IPS DF 4.7 (cell line): ENCODE data around the gene SLC6A19.

Experiments used
- DNase-seq: peaks from one replicate; pipeline ENCODE4 v3.0.0-alpha.2; 2013; ENCODE audit warnings: low spot score; ENCODE audit errors: extremely low read depth

Gene SLC6A19

DNA sequence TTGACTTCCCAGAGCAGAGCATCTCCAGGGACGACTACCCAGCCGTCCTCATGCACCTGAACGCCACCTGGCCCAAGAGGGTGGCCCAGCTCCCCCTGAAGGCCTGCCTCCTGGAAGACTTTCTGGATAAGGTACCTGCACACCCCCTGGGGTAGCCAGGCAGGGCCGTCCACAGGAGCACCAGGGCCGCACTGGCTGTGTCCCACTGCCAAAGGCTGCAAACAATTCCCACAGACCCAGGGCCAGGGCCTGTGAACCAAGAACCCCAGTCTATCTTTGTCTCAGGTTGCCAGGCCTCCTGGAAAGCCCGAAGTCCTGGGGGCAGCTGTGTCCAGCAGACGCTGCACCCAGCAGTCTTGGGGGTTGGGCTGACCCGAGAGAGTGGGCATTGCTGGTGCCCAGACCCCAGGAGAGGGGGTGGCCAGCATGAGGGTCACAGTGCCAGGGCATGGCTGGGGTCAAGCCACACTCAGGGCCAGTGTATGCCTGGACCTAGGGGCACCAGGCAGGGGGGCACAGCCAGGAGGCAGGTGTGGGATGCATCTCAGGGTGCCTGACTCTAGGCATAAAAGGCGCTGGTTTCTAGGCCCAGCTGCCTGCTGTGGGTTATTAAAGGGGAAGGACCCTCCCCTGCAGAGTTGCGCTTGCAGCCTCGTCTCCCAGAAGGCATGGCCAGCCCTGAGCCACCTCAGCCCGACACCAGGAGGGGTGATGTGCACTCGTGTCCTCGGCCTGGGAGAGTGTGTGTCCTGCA lies 41.5 kb downstream of the SLC6A19 start:
- no peak for DNase-seq

DNA sequence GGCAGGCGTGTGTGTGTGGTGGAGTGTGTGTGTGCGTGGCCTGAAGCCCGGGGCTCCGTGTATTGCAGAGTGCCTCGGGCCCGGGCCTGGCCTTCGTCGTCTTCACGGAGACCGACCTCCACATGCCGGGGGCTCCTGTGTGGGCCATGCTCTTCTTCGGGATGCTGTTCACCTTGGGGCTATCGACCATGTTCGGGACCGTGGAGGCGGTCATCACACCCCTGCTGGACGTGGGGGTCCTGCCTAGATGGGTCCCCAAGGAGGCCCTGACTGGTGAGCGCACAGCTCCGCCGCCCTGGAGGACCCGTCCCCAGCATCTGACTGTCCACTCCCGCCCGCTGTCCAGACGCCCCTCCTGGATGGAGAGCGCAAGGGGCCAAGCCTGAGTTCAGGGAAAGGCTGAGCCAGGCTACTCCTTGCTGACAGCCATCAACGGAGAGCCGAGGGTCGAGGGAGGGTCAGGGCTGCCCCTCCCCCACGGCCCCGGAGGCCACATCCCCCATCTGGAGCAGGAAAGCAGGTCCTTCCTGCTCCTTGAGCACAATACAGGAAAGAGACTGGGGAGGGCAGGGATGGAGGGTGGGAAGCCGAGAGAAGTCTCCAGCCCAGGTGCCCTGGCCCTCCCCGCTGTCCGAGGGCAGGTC lies 42.2 kb downstream of the SLC6A19 start:
- DNase-seq, result no peak

DNA sequence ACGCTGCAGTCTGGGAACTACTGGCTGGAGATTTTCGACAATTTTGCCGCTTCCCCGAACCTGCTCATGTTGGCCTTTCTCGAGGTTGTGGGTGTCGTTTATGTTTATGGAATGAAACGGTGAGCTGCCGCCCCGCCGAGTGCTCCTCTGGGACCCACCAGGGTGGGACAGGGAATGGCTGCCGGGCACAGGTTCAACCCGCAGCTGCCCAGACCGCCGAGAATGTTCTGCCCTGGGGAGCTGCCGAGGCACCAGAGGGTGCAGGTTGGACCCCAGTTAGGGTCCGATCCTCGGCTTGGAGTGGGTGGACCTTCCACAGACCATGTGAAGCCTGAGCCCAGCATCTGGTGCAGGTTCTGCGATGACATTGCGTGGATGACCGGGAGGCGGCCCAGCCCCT lies 42.9 kb downstream of the SLC6A19 start:
- no peak for DNase-seq

DNA sequence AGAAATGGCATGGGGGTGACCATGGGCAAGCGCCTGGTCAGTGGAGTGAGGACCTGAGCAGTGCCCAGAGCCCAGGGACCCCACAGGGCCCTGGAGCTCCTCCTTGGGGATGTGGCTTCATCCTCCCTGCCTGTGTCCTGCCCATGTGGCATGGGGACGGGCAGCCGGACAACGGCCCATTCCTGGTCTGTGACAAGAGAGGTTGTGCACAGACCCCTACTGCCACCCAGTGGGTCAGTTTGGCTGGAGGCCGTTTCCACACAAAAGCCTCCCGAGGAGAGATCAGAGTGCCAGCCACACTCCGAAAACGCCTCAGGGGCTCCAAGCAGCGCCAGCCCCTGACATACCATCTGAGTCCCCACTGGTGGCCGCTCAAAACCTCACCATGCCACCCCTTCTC lies 43.6 kb downstream of the SLC6A19 start:
- DNase-seq, result no peak

DNA sequence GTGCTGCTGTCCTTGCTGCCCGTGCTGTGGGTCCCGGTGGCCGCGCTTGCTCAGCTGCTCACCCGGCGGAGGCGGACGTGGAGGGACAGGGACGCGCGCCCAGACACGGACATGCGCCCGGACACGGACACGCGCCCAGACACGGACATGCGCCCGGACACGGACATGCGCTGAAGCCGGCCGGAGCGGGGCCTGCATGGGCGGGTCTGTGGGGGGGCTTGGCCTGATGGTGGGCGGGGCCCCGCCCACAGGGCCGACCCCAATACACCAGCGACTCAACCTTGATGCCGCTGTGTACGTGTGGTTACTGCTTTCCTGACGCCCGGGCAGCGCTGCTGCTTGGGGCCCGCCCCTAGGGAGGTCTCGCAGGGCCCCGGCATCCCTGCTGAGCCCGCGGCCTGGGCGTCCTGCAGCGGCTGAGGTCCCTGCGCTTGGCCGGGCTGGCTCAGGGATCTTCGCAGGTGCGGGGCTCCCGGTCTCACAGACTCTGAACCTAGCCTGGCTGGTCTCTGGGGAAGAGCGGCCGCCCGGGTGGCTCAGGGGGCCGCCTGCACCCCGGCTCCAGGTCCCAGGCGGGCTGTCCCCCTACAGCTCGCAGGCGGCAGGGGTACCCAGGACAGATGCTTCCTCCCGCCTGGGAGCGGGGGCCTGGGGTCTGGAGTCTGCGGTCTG lies 44.6 kb downstream of the SLC6A19 start:
- DNase-seq, result no peak

DNA sequence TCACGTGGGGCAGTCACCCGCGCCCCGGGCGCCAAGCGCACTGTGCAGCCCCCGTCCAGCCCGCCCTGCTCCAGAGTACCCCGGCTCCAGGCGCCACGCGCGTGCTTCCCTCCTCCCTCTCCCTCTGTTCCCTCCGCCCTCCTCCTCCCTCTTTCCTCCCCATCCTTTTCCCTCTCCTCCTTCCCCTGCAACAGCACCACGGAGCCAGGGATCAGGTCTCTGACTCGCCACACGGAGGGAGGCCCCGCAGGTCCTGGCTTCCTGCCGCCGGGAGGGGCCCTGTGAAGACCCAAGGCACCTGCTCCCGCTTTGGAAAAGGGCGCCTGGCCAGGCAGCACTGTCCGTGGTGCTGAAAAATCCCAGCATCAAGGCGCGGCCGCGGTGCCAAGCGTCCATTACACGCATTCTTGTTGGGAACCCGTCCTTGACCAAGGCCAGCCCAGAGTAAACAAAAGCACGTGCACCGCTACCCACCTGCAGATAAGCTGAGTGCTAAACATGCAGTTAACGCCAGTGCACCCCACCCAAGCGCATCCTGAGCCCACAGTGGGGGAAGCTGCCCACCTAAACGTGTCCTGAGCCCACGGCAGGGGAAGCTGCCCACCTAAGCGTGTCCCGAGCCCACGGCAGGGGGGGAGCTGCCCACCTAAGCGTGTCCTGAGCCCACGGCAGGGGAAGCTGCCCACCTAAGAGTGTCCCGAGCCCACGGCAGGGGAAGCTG lies 45.5 kb downstream of the SLC6A19 start:
- DNase-seq, result peak; percentile 38

DNA sequence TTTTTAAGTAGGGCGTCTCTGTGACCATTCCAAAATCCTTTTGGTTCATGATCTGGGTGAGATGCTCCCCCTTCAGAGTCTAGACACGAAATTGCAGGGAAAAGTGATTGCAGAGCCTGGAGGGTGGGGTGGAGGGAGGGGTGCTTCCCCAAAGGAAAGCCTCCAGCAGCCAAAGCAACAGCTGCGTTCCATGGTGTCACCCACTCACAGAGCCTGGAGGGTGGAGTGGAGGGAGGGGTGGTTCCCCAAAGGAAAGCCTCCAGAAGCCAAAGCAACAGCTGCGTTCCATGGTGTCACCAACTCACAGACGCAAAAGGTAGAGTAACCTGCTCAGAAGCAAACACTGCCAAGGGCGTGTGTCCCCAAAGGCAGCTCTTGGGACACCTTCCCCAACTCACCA lies 46.4 kb downstream of the SLC6A19 start:
- no peak for DNase-seq

DNA sequence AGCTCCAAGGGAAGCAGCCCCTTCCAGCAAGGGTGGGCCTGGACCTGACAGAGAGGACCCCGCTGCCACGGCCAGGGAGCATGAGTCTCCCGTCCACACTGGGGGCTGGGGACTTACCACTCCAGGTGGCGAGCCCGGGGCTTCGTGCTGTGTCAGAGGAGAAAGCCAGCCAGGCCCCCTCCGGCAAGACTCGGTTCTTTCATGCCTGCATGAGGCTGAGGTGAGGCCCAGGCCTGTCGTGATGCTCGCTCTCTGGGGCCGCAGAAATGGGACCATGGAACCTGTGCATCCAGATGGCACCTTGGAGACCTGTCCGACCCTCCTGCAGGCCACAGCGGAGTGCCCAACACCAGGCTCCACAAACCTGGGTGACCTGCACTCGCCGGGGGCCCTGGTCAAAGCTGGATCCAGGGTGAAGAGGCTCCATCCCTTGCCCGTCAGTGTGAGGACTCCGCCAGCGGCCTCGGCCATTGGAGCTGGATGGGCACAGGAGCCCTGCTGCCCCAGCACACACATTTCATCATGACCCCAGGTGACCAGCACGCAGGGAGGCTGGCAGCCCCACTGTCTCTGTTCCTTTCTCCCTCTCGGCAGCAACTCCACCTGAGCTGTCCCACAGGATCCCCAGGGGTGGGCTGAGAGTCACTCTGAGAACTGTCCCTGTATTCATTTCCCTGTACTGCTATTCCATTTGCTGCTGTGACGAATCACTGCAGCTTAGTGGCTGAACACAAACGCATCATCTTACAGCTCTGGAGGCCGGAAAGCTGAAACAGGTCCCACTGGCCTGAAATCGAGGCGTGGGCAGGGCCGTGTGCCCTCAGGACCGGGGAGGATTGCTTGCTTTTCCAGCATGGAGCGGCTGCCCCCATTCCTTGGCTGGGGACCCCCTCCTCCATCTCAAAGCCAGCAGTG lies 48.2 kb downstream of the SLC6A19 start:
- DNase-seq, result no peak

DNA sequence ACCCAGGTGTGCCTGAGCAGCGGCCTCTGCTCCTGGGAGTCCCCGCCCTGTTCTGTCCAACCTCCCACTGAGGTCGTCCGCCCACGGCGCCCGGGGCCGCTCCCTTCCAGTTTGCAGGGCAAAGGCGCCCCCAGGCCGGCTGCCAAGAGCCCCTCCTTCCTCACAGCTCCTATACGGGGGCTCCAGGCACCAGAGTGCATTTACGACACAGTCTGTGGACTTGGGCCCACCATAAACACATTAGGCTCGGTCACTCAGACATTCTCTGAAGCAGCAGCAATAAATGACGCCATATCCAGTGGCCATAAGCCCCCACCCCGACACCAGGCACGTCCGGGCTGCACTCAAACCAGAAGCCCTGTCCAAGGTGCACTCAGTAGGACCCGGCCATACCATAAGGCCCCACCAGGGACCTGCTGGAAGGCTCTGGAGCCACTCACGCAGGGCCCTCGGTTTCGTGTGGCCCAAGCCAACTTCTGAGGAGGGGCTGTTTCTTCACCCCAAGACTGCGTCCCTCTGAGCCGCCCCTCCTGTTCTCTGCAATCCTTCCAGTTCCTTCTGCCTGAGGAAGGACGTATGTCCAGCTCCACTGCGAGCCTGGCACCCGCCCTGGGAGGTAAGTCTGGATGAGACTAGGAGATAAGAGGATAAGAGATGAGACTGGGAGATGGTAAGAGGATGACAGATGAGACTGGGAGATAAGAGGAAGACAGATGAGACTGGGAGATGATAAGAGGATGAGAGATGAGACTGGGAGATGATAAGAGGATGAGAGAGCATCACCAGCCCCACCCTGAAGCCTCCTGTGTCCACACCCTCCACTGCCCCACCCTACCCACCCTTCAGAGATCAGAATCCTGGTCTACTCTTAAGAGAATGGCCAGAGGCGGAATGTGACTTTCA lies 50.5 kb downstream of the SLC6A19 start:
- no peak for DNase-seq

DNA sequence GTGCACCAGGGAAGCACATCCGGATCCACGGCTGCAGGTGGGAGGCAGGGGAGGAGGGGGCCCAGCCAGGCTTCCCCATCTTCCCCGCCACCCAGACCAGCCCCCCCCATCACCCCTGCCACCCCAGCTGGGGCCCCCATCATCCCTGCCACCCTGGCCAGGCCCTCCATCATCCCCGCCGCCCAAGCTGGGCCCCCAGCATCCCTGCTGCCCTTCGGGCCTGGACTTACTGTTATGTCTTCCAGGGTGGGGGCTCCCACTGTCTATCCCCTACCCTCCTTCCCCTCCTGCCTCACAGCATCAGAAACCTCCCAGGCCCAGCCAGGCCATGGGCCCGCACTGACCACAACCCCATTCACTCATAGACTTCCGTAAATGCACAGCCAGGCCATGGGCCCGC lies 51.3 kb downstream of the SLC6A19 start:
- DNase-seq, result no peak

DNA sequence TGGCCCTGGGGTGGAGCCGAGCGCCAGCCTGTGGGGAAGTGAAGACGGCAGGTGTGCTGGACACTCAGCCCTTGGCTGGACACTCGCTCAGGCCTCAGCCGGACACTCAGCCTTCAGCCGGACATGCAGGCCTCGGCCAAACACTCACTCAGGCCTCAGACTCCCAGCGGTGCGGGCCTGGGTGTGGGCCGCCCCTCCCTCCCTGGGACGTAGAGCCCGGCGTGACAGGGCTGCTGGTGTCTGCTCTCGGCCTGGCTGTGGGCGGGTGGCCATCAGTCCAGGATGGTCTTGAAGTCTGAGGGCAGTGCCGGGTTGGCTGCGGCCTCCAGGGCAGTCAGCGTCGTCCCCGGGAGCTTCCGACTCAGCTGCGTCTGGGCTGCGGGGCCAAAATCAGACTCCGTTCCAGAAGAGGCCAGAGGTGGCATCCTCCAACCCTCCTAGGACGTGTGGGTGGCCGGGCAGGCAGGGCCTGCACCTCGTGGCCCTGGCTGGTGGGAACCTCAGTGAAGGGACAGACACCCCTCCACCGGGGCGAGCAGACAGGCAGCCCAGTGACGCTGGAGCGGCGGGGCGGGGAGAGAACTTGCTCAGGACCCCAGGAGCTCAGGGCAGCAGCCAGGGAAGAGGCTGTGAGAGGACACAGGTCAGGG lies 52.2 kb downstream of the SLC6A19 start:
- no peak for DNase-seq

DNA sequence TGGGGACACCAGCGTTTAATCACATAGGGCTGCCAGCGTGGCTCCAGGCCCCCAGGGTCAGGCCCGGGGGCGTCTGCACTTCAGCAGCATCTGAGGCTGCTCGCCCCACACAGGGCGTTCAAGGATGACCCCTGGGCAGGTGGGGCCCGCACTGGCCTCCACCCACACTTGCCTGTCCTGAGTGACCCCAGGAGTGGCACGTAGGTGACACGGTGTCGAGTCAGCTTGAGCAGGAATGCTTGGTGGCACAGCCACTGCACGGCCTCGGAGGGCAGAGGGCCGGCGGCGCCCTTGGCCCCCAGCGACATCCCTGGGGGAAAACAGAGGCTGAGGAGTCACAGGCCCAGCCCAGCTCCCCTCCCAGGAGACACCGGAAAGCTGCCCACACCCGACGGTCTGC lies 52.8 kb downstream of the SLC6A19 start:
- DNase-seq, result no peak

DNA sequence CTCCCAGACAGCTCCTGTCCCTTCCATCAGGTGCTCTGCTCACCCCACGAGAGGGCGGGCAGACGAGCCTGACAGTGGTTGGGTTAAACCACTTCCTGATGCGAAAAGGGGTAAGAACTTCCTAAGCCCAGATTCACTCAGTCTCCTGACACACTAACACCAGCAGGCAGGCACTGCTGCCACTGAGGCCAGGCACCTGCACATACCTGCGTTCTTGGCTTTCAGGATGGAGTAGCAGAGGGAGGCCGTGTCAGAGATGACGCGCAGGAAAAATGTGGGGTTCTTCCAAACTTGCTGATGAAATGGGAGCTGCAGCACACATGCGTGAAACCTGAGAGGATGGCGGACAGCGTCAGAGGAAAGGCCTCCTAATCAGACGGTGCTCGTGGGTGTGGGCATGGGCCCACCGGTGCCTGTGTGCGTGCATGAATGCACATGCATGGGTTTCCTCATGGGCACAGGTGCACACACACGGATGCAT lies 53.7 kb downstream of the SLC6A19 start:
- DNase-seq, result no peak

DNA sequence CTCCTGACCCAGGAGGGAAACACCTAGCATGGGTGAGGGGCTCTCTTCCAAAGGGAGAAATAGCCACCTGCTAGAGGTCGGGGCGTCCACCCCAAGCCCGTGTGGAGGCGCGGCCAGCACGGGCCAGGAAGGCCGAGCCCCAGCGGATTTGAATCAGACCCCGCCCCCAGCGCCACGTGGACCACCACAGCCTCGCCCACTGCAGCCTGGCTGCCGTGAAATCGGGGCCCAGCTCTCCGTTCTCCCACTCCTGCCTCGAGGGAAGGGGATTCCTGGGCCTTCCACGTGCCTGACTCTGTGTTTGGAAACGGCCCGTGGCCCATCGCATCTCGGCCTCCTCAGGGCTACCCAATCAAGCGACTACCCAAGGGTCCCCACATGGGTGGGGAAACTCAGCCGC lies 55.4 kb downstream of the SLC6A19 start:
- no peak for DNase-seq

DNA sequence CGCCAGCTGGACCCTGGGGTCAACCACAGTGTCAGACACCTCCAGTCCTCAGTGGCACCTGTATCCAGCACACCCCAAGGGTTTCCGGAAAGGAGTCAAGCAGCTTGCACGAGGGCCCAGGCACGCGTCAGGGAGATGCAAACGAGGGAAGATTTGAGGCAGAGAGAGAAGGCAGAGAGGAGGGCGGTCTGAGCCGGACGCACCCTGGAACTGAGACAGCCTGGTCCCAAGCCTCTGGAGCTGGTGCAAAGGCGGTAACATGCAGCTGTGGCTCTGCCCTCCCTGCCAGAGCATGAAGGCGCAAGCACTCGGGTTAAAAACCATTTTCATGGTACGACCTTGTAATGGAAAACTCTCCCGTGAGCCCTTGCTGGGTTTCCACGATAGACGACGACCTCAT lies 56.0 kb downstream of the SLC6A19 start:
- DNase-seq, result no peak

DNA sequence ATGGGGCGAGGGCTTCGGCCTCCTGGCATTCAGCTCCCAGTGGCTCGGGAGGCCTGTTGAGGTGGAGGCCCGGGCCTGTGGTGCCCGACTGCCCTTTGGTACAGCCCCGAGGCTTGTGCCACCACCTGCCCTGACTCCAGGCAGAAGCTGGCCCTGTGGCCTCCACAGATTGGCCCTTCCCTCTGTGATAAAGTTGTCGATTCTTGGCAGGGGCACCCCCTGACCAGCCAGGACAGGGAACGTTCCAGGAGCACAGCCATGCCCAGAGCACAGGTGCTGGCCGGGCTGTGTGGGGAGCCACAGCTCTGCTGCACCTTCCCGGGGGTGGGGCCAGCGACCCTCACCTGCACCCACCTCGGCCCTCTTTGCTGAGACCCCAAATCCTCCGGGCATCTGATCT lies 56.4 kb downstream of the SLC6A19 start:
- no peak for DNase-seq

DNA sequence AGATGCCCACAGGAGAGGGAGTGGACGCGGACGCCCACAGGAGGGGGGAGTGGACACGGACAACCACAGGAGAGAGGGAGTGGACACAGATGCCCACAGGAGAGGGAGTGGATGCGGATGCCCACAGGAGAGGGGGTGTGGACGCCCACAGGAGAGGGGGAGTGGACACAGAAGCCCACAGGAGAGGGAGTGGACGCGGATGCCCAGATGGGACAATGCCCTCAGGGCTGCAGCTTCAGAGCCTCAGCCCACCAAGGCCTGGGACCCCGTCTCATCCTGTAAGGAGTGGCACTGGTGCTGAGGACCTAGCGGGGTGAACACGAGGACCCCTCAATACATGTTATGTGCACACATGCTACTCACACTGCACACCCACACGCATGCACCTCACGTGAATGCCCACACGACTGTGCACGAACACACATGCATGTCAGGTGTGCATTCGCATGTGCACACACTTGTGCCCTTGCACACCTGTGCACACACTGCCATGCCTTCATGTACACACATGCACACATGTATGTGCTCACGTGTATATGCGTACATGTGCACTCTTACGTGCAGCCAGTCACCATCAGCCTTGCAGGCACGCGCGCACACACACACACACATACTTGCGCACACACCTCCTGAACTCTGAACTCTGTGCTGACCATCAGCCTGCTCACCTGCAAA lies 58.5 kb downstream of the SLC6A19 start:
- DNase-seq, result no peak

DNA sequence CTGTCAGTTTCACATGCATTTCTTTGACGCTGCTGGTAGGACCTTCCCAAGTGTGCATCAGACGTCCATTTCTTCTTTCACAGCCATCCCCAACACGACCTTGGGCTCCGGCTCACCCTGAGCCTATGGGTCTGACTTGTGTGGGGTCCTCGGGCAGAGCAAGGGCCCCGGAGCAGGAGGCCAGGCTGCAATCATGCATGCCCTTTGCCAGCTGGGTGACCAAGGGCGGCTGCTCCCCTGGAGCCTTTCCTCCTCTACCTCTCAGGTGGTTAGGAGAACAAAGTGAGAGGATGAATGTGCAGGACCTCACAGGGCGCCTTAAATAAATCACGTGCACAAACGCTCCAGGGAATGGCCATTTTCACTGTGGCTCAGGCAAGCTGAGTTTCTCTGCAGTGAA lies 60.2 kb downstream of the SLC6A19 start:
- no peak for DNase-seq

DNA sequence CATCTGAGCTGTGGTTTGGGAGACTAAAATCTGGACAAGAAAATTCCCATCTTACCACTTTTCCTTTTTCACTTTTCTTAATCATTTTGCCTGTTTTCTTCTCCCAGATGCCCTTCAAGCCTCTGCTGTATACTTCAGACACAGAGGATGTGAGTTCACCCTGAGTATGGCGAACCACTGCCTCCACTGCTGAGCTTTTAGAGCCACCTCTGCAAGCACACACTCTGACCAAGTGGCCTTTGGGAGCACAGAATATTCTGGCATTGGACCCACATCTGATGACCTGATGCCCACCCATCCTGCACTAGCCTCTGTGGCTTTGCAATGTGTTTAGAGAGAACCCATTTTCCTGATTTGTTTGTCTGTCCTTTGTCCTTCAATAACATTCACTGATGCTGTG lies 61.0 kb downstream of the SLC6A19 start:
- DNase-seq, result no peak
